BE2C (cell line): Measurements from ENCODE around the gene ASB3.

Experiments used
- DNase-seq: peaks from one replicate; pipeline ENCODE4 v3.0.0-alpha.2; 2020
- H3K27me3 ChIP-seq: fragments of 250-450 bp; sonication (Bioruptor Pico); 2 replicates; pipeline ENCODE4 v1.5.1; 2020; ENCODE audit warnings: mild to moderate bottlenecking
- H3K36me3 ChIP-seq: fragments of 250-450 bp; sonication (Bioruptor Pico); 2 replicates; pipeline ENCODE4 v1.5.1; 2020; ENCODE audit warnings: mild to moderate bottlenecking
- H3K4me1 ChIP-seq: fragments of 250-450 bp; sonication (Bioruptor Pico); 2 replicates; pipeline ENCODE4 v1.5.1; 2020
- H3K4me3 ChIP-seq: 2 replicates; pipeline ENCODE4 v1.5.1; 2011; ENCODE audit warnings: low read depth, low read length
- H3K9me3 ChIP-seq: fragments of 250-450 bp; sonication (Bioruptor Pico); 2 replicates; pipeline ENCODE4 v1.5.1; 2020
- CTCF ChIP-seq: IDR thresholded peaks from 2 replicates; pipeline ENCODE4 v1.5.1; 2012; ENCODE audit warnings: mild to moderate bottlenecking, low read depth, low read length

Gene ASB3

GRCh38 chr2:53711271-53711780 is 75.4 kb downstream of the ASB3 start:
- DNase-seq = no peak
- no peaks in the 10 kb centered on the region for H3K4me1 ChIP-seq
- H3K27me3 ChIP-seq = no peaks in the 10 kb centered on the region
- TF ChIP-seq CTCF = no peak
- no peaks in the 10 kb centered on the region for H3K9me3 ChIP-seq
- no peak overlapping the region for H3K4me3 ChIP-seq
- no peaks in the 10 kb centered on the region; the same call in 1 of the 2 replicates for H3K36me3 ChIP-seq

GRCh38 chr2:53708988-53709387 is 77.8 kb downstream of the ASB3 start:
- no peak for TF ChIP-seq CTCF
- no peak overlapping the region for H3K4me3 ChIP-seq
- no peak for DNase-seq
- H3K9me3 ChIP-seq = no peaks in the 10 kb centered on the region
- no peaks in the 10 kb centered on the region for H3K4me1 ChIP-seq
- H3K27me3 ChIP-seq = no peaks in the 10 kb centered on the region
- H3K36me3 ChIP-seq = no peaks in the 10 kb centered on the region; the same call in 1 of the 2 replicates

- no peak for TF ChIP-seq CTCF
- H3K4me3 ChIP-seq = no peak overlapping the region
- H3K36me3 ChIP-seq = no peaks in the 10 kb centered on the region
- H3K4me1 ChIP-seq = no peaks in the 10 kb centered on the region
- no peaks in the 10 kb centered on the region for H3K27me3 ChIP-seq
- no peak for DNase-seq
- no peaks in the 10 kb centered on the region for H3K9me3 ChIP-seq
These were observed 85.5 kb downstream of the ASB3 start for GRCh38 chr2:53701221-53701620.

GRCh38 chr2:53697686-53698085 is 89.1 kb downstream of the ASB3 start:
- DNase-seq = no peak
- no peaks in the 10 kb centered on the region for H3K4me1 ChIP-seq
- H3K27me3 ChIP-seq = no peaks in the 10 kb centered on the region
- H3K36me3 ChIP-seq = no peaks in the 10 kb centered on the region
- H3K9me3 ChIP-seq = no peaks in the 10 kb centered on the region
- no peak for TF ChIP-seq CTCF
- no peak overlapping the region for H3K4me3 ChIP-seq

- Histone ChIP-seq H3K9me3 (no peaks in the 10 kb centered on the region), H3K4me1 (no peaks in the 10 kb centered on the region), H3K27me3 (no peaks in the 10 kb centered on the region), H3K4me3 (no peak overlapping the region), H3K36me3 (no peaks in the 10 kb centered on the region)
- no peak for TF ChIP-seq CTCF
- no peak for DNase-seq
These were observed 89.7 kb downstream of the ASB3 start for GRCh38 chr2:53697092-53697491.

- no peak overlapping the region for H3K4me3 ChIP-seq
- TF ChIP-seq CTCF = no peak
- no peak for DNase-seq
These were observed 91.2 kb downstream of the ASB3 start for GRCh38 chr2:53695575-53695974.

More at GRCh38 chr2:53695575-53695974, 91.2 kb downstream of the ASB3 start:
- no peaks in the 10 kb centered on the region for H3K4me1 ChIP-seq
- no peaks in the 10 kb centered on the region for H3K36me3 ChIP-seq
- no peaks in the 10 kb centered on the region for H3K27me3 ChIP-seq
- H3K9me3 ChIP-seq = no peaks in the 10 kb centered on the region
